NCI-H526 (cell line): ENCODE data around the gene KIFC3.
"Not testable (repeated sequence)": the region's sequence is repeated elsewhere in the genome, so short reads cannot be mapped to it uniquely, and the experiment has no call there.

Source experiments
- DNase-seq, 2 experiments: peaks; one replicate each; lab custom pipeline; 2025; lab: John Stamatoyannopoulos, UW

Gene KIFC3

DNA sequence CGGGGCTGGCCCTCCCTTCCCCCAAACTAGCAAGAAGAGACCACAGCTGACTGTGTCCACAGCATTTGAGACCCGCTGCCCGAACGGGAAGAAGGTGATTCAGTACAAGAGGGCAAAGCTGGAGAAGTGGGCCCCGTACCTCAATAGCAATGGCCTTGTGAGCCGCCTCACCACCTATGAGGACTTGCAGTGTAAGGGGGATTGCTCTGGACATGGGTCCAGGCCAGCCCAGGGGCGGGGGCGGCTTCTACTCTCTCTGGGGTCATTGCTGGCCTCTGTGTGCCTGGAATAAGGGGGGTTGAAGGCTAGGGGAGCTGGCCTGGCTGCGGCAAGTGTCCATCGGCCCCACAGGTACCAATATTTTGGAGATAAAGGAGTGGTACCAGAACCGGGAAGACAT lies 79.6 kb downstream of the KIFC3 start:
- no peak for DNase-seq

DNA sequence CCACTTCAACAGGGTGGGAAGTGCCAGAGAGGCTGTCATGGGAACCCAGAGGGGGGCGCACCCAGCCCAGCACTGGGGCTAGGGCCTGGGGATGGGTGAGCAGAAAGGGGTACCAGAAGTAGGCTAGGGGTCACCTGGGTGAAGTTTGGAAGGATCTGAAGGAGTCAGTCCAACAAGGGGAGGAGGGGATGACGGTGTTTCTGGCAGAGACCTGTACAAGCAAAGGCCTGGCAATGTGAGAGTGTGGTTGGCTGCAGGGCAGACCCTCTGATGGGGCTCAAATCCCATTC lies 80.1 kb downstream of the KIFC3 start:
- no peak for DNase-seq

- DNase-seq: no peak
These were observed 80.7 kb downstream of the KIFC3 start for GRCh38 chr16:57721356-57722209.

GRCh38 chr16:57720142-57720575 lies 82.1 kb downstream of the KIFC3 start:
- peak in 1 of 2 experiments; percentile 35 for DNase-seq

DNA sequence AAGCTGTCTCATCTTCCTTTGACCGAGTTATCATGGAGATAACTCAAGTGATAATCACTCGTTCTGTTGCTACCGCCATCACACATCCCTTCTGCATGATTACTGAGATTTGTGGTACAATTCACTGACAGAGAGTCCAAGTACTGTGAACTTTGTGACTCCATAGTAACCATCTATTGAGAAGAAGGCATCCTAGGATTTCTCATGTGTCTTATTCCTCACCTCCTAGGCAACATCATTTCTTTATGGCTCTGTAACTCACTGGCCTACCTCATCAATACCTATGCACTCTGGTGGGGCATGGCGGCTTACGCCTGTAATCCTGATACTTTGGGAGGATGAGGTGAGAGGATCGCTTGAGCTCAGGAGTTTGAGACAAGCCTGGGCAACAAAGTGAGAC lies 88.2 kb downstream of the KIFC3 start:
- DNase-seq: no peak

- no peak for DNase-seq
These were observed 88.7 kb downstream of the KIFC3 start for GRCh38 chr16:57713596-57713995.

- not testable (repeated sequence) for DNase-seq
These were observed 89.7 kb downstream of the KIFC3 start for GRCh38 chr16:57712569-57712968.

DNA sequence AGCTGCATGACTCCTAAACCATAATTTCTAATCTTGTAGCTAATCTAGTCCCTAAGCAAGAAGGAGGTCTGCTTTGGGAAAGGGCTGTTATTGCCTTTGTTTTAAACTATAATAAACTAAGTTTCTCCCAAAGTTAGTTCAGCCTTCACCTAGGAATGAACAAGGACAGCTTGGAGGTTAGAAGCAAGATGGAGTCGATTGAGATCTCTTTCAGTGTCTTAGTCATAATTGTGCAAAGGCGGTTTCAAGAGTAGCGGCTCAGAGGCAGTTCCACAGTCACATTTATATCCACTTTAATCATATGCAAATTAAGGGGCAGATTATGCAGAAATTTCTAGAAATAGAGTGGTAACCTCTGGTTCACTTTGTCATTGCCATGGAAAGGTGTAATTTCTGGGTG lies 90.3 kb downstream of the KIFC3 start:
- no peak for DNase-seq

DNA sequence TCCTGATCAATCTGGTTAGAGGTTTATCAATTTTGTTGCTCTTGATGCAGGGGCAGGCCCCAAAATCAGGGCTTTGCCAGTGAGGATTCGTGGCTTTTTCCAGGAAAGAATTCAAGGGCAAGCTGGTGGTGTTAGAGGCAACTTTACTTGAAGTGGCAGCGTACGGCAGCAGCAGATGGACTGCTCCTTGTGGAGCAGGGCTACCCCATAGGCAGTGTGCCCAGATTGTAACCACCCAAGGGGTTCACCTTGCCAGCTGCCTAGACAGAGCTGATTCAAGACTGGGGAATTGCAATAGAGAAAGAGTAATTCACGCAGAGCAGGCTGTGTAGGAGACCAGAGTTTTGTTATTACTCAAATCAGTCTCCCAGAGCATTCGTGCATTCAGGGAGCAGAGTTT lies 90.9 kb downstream of the KIFC3 start:
- no peak for DNase-seq

DNA sequence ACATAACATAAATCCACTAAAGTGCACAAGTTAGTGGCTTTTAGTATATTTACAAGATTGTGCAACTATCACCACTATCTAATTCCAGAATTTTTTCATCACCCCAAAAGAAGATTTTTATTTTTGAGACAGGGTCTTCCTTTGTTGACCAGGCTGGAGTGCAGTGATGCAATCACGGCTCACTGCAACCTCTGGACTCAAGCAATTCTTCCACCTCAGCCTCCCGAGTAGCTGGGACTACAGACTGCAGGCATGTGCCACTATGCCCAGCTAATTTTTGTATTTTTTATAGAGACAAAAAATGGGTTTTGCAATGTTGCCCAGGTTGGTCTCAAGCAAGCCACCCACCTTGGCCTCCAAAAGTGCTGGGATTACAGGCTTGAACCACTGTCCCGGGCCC lies 92.6 kb downstream of the KIFC3 start:
- DNase-seq: no peak
